Measurements from ENCODE around the gene MAGI1.

MAGI1 gene

GRCh38 chr3:65558826-65559225 is 479.9 kb downstream of the MAGI1 start:
- no peaks in the 10 kb centered on the region for H3K27me3 ChIP-seq (ENCODE audit: insufficient read depth, low read length, poor library complexity, severe bottlenecking)
- H2AFZ ChIP-seq (ENCODE audit: low read length), result no peak overlapping the region
- H3K9me2 ChIP-seq (replicated peaks; ENCODE audit: low read depth, low read length), result no peaks in the 10 kb centered on the region
- no peaks in the 10 kb centered on the region for H3F3A ChIP-seq (ENCODE audit: low read depth)
- no peak overlapping the region for H3K4me3 ChIP-seq (ENCODE audit: low read length, poor library complexity, severe bottlenecking)
- H3K4me1 ChIP-seq (ENCODE audit: insufficient read depth, low read length, poor library complexity, severe bottlenecking), result peaks cover 12% of the 10 kb centered on the region
- no peaks in the 10 kb centered on the region for H3K9me3 ChIP-seq (ENCODE audit: insufficient read depth, low read depth, low read length)
- H3K79me2 ChIP-seq (ENCODE audit: insufficient read depth, low read length), result no peaks in the 10 kb centered on the region
- H4K20me1 ChIP-seq (ENCODE audit: insufficient read depth, low read length, poor library complexity, severe bottlenecking), result no peaks in the 10 kb centered on the region
- no peaks in the 10 kb centered on the region for H3K36me3 ChIP-seq (ENCODE audit: insufficient read depth, low read length)
- H3K9ac ChIP-seq (ENCODE audit: low read depth, low read length, poor library complexity, severe bottlenecking), result no peak overlapping the region
- no peak overlapping the region for H3K4me2 ChIP-seq (ENCODE audit: low read depth, low read length, poor library complexity, severe bottlenecking)
- no peak for TF ChIP-seq EZH2phosphoT487 (IDR thresholded peaks at IDR 0.05; ENCODE audit: borderline replicate concordance)
- TF ChIP-seq CTCF (conservative IDR thresholded peaks at IDR 0.05; ENCODE audit: low read length), result no peak

- Histone ChIP-seq H3K36me3 (ENCODE audit: insufficient read depth, low read length) (no peaks in the 10 kb centered on the region), H4K20me1 (ENCODE audit: insufficient read depth, low read length, poor library complexity, severe bottlenecking) (no peaks in the 10 kb centered on the region), H3K4me2 (ENCODE audit: low read depth, low read length, poor library complexity, severe bottlenecking) (no peak overlapping the region), H3K4me1 (ENCODE audit: insufficient read depth, low read length, poor library complexity, severe bottlenecking) (peaks cover 12% of the 10 kb centered on the region), H3K27me3 (ENCODE audit: insufficient read depth, low read length, poor library complexity, severe bottlenecking) (no peaks in the 10 kb centered on the region), H3K9me3 (ENCODE audit: insufficient read depth, low read depth, low read length) (no peaks in the 10 kb centered on the region), H3K9me2 (replicated peaks; ENCODE audit: low read depth, low read length) (no peaks in the 10 kb centered on the region), H3F3A (ENCODE audit: low read depth) (no peaks in the 10 kb centered on the region), H3K79me2 (ENCODE audit: insufficient read depth, low read length) (no peaks in the 10 kb centered on the region), H3K9ac (ENCODE audit: low read depth, low read length, poor library complexity, severe bottlenecking) (no peak overlapping the region), H3K4me3 (ENCODE audit: low read length, poor library complexity, severe bottlenecking) (no peak overlapping the region), H2AFZ (ENCODE audit: low read length) (no peak overlapping the region)
- TF ChIP-seq EZH2phosphoT487 (IDR thresholded peaks at IDR 0.05; ENCODE audit: borderline replicate concordance) (no peak), CTCF (conservative IDR thresholded peaks at IDR 0.05; ENCODE audit: low read length) (no peak)
Measured at GRCh38 chr3:65557899-65558564, 480.7 kb downstream of the MAGI1 start.

GRCh38 chr3:65556934-65557577 is 481.7 kb downstream of the MAGI1 start:
- Histone ChIP-seq H3K4me1 (ENCODE audit: insufficient read depth, low read length, poor library complexity, severe bottlenecking) (peaks cover 5% of the 10 kb centered on the region), H4K20me1 (ENCODE audit: insufficient read depth, low read length, poor library complexity, severe bottlenecking) (no peaks in the 10 kb centered on the region), H3K27me3 (ENCODE audit: insufficient read depth, low read length, poor library complexity, severe bottlenecking) (no peaks in the 10 kb centered on the region), H3K4me3 (ENCODE audit: low read length, poor library complexity, severe bottlenecking) (no peak overlapping the region), H3K9me3 (ENCODE audit: insufficient read depth, low read depth, low read length) (no peaks in the 10 kb centered on the region), H3K9ac (ENCODE audit: low read depth, low read length, poor library complexity, severe bottlenecking) (no peak overlapping the region), H3K4me2 (ENCODE audit: low read depth, low read length, poor library complexity, severe bottlenecking) (no peak overlapping the region), H2AFZ (ENCODE audit: low read length) (no peak overlapping the region), H3K79me2 (ENCODE audit: insufficient read depth, low read length) (no peaks in the 10 kb centered on the region), H3K36me3 (ENCODE audit: insufficient read depth, low read length) (no peaks in the 10 kb centered on the region), H3F3A (ENCODE audit: low read depth) (no peaks in the 10 kb centered on the region), H3K9me2 (replicated peaks; ENCODE audit: low read depth, low read length) (no peaks in the 10 kb centered on the region)
- TF ChIP-seq EZH2phosphoT487 (IDR thresholded peaks at IDR 0.05; ENCODE audit: borderline replicate concordance) (no peak), CTCF (conservative IDR thresholded peaks at IDR 0.05; ENCODE audit: low read length) (no peak)

Data from Loucy (cell line).